IPS-18c (cell line): ENCODE results near the gene PLEKHM2.
"Not testable (repeated sequence)": the region's sequence is repeated elsewhere in the genome, so short reads cannot be mapped to it uniquely, and the experiment has no call there.

ENCODE experiments used
- H3K4me3 ChIP-seq: 2 replicates; pipeline ENCODE4 v1.7.0; 2013; ENCODE audit warnings: low read depth, mild to moderate bottlenecking, low read length, moderate library complexity; ENCODE audit not compliant: insufficient read depth
- H3K9me3 ChIP-seq: one replicate; pipeline ENCODE4 v1.6.1; 2013; ENCODE audit warnings: mild to moderate bottlenecking, low read length, moderate library complexity; ENCODE audit not compliant: control insufficient read depth, insufficient read depth

The PLEKHM2 gene

DNA sequence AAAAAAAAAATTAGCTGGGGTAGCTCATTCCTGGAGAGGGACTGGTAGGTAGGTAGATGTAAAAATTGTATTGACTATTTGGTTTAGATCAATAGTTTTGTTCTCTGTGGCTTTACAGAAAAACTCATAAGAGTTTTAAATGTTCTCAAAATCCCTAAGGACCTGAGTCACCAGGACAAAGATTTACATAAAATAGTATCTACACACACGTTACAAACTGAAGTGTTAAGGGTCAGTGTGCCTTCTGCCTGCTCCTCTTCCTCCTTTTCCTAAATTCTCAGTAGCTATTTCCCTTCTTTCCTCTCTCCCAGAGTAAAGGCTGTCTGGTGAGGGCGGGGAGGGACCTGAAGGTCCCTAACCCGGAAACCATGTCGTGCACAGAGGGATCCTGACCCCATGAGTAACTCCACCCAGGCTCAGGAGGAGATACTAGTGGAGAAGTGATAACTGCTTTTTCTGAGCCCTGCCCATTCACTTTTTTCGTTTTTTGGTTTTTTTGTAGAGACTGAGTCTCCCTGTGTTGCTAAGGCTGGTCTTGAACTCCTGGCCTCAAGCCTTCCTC, 8.1 kb downstream of the PLEKHM2 start:
- H3K9me3 ChIP-seq = peaks cover 2% of the 10 kb centered on the region
- H3K4me3 ChIP-seq = no peak overlapping the region

DNA sequence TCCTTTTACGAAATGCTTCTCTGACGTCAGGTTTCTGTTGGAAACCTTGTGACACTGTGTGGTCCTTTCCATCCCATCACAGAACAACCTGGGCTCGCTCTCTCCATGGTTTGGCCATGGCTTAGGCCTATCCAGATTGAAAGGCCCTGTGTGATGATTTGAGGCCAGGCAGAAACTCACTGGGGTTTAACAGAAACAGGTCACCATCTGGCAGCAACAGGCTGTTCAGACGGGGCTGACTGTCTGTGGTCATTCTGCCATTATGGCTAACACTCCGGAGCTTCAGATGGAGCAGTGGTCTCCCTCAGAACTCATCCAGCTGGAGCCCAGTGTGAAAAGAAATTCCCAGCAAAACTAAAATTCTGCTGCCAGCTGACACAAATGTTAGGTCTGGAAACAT, 9.3 kb downstream of the PLEKHM2 start:
- no peak overlapping the region for H3K4me3 ChIP-seq
- peaks cover 2% of the 10 kb centered on the region for H3K9me3 ChIP-seq

DNA sequence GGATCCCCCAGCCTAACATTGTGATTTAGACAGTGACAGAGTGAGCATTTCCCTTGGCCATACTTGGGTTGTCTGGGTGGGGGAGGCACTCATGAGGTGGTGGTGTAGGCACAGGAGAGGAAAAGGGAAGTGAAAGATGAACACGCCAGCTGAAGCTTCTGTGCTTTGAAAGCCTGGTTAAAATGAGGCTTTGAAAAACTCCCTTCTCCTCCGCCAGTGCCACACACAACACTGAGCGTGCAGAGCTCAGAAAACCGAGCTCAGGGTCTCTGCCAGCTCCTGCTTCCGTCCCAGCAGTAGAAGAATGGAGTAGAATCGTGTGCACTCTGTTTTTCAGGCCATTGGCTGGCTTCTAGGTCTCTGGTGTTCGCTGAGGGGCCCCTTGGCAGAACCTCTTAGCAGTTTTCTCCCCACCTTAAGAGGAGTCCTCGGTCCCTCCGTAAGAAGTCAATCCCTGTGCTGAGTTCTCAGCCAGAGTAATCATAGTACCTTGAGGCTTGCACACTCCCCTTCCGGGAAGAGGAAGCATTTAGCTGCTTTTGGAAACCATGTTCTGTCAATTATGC, 12.9 kb downstream of the PLEKHM2 start:
- no peak overlapping the region for H3K4me3 ChIP-seq

DNA sequence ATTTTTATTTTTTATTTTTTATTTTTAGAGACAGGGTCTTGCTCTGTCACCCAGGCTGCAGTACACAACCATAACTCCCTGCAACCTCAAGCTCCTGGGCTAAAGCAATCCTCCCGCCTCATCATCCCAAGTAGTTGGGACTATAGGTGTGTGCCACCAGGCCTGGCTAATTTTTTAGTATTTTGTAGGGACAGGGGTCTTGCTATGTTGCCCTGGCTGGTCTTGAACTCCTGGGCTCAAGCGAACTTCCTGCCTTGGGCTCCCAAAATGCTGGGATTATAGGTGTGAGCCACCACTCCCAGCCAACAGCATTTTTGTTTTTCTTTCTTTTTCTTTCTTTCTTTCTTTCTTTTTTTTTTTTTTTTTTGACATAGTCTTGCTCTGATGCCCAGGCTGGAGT, 14.1 kb downstream of the PLEKHM2 start:
- Histone ChIP-seq H3K9me3 (no peaks in the 10 kb centered on the region), H3K4me3 (no peak overlapping the region)

More for the DNA sequence above, 12.9 kb downstream of the PLEKHM2 start:
- no peaks in the 10 kb centered on the region for H3K9me3 ChIP-seq

DNA sequence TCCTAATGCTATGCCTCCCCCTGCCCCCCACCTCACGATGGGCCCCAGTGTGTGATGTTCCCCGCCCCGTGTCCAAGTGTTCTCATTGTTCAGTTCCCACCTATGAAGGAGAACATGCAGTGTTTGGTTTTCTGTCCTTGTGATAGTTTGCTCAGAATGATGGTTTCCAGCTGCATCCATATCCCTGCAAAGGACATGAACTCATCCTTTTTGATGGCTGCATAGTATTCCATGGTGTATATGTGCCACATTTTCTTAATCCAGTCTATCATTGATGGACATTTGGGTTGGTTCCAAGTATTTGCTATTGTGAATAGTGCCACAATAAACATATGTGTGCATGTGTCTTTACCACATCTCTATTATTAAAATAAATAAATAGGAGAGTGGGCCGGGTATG, 15.2 kb downstream of the PLEKHM2 start:
- not testable (repeated sequence) for H3K4me3 ChIP-seq, H3K9me3 ChIP-seq

DNA sequence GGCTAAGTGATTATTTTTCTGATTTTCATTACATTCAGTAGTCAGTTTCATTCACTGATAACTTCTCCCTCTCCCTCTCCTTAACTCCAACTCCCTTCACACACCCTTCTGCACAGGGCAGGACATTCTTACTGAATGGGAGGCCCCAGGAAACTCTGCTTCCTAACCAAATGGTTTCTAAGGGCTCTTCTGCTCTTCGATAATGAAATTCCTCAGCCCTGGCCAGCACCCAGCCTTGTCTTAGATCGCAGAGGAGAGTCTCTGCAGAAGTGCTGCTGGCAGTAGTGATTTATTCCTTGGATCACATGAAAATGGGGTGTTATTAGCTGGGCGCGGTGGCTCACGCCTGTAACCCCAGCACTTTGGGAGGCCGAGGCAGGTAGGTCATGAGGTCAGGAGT, 16.4 kb downstream of the PLEKHM2 start:
- no peak overlapping the region for H3K4me3 ChIP-seq
- no peaks in the 10 kb centered on the region for H3K9me3 ChIP-seq

DNA sequence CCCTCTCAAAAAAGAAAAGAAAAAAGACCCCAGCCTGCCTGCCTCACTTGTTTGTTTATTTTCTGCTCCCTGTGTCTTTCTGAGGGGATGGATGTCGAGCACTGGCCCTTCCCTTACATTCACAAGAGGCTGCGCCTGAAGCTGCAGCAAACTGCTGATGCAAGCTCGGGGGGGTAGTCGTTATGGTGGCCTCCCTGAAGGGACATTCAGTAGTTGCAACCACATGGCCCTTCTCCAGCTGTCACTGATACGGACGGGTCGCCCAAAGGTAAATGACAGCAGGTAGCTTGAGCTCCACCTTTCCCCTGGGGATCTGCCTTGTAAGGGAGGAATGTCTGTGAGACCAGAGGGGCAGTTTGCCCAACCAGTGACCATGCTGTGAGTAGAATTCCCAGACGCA, 17.7 kb downstream of the PLEKHM2 start:
- Histone ChIP-seq H3K9me3 (no peaks in the 10 kb centered on the region), H3K4me3 (no peak overlapping the region)

DNA sequence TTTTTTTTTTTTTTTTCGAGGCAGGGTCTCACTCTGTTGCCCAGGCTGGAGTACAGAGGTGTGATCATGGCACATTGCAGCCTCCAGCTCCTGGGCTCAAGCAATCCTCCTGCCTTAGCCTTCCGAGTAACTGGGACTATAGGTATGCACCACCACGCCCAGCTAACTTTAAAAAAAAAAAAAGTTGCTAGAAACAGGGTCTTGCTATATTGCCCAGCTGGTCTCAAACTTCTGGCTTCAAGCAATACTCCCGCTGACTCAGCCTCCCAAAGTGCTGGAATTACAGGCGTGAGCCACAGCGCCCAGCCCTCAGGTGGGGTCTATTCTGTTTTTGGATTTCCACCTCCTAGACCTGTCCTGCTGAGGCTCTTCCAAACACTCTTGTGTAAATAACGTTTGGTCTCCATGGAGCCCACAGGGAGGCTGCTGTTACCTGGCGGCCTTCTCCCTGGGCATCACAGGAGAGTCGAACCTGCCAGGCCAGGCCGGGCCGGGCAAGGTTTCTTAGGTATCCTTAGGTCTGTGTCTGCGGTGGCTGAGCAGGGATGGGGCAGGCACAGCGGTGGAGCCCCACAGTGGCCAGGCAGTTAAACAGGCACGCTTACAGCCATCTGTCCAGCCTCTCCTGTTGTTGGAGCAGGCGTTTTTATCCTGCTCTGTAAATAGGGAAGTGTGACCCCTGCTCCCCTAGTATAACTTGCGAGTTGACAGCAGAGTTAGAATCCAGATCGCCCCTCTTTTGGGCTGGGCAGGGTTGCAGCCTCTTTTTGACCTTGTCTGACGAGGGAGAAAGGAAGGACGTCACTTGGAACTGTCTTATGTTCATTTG, 18.8 kb downstream of the PLEKHM2 start:
- no peak overlapping the region for H3K4me3 ChIP-seq
- no peaks in the 10 kb centered on the region for H3K9me3 ChIP-seq

DNA sequence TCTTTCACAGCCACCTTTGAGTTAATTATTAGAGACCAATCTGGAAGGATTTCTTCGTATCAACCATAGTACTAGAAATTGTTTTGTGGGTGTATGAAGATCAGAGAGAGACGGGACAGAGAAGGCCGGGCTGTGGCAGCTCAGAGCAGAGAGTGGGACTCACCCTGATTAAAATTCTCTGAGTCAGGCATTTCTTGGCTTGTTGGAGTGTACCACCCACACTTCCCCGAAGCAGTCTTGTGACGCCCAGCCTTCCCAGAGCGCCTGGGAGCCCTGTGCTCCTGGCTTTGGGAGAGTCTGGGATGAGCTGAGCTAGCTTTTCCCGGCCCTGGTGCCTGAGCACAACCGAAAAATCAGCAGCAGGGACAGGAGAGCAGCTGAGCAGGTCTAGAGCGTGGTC, 19.4 kb downstream of the PLEKHM2 start:
- no peak overlapping the region for H3K4me3 ChIP-seq
- no peaks in the 10 kb centered on the region for H3K9me3 ChIP-seq

DNA sequence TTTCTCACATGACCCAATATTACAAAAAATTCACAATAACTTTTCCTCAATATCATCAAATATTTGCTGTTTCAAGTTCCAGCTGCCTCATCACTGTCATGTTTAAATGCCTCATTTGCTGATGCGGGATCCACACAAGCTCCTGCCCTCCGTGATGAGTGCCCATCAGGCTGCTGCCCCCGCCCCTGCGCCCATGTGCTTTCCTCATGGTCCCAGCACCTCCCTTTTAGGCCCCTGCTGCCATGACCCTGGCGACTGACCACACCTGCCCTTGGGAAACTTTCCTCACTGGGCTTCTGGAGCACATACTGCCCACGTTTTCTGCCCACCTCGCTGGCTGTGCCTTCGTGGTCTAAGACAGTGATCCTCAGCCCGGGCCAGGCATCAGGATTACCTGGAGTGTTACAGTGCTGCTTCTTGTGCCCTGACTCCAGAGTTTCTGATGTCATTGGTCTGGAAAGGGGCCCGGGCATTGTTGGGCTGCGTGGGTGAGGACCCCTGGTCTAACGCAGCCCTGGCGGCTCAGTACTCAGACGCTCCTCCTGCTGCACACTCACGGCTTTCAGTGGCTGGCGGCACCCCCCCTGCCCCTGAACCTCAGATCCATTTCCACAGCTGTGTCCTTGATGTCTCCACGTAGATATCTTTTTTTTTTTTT, 20.5 kb downstream of the PLEKHM2 start:
- Histone ChIP-seq H3K9me3 (no peaks in the 10 kb centered on the region), H3K4me3 (no peak overlapping the region)

DNA sequence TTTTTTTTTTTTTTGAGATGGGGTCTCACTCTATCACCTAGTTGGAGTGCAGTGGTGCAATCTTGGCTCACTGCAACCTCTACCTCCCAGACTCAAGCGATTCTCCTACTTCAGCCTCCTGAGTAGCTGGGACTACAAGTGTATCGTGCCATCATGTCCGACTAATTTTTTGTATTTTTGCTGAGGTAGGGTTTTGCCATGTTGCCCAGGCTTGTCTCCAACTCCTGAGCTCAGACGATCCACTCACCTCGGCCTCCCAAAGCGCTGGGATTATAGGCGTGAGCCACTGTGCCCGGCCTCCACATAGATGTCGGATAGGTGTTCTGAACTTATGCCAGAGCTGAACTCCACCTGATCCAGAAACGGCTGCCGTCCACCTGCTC, 21.1 kb downstream of the PLEKHM2 start:
- no peak overlapping the region for H3K4me3 ChIP-seq
- no peaks in the 10 kb centered on the region for H3K9me3 ChIP-seq

DNA sequence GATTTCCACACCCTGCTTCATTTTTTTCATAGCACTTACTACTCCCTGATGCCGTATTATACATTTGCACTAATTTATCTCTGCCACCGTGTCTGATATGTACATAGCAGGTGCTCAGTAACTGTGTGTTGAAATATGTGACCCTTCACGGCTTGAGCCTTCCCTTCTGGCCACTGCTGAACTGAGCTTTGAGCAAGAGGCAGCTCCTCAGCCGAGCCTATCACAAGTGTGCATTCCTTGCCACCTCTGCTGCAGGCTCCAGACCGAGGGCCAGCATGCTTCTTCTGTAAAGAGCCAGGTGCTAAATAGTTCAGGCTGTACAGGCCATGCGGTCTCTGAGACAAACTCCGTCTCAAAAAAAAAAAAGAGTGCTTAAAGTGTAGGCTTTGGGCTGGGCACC, 22.6 kb downstream of the PLEKHM2 start:
- Histone ChIP-seq H3K9me3 (no peaks in the 10 kb centered on the region), H3K4me3 (no peak overlapping the region)

DNA sequence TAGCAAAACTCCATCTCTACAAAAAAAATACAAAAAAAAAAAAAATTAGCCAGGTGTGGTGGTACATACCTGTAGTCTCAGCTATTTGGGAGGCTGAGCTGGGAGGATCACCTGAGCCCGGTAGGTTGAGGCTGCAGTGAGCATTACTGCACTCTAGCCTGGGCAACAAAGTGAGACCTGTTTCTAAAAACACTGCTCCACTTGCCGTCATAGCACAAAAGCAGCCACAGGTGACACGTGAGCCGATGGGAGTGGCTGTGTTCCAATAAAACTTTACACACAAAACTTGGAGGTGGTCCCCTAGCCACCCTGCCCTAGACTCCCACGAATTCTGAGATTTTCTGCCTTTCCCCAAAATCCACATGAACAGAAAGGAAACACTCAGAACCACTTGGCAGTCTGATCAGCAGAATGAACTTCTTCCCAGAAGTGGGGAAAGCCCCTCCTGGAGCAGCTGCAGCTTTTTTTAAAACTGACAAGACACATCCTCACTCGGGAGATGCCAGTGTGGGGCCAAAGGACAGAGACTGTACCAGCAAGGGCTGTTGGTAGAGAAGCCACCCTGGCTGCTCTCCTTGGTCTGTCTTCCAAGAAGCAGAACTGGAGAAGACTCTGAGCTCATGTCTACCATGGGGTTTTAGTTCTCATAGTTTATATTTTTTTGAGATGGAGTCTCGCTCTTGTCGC, 23.3 kb downstream of the PLEKHM2 start:
- Histone ChIP-seq H3K9me3 (no peaks in the 10 kb centered on the region), H3K4me3 (no peak overlapping the region)

DNA sequence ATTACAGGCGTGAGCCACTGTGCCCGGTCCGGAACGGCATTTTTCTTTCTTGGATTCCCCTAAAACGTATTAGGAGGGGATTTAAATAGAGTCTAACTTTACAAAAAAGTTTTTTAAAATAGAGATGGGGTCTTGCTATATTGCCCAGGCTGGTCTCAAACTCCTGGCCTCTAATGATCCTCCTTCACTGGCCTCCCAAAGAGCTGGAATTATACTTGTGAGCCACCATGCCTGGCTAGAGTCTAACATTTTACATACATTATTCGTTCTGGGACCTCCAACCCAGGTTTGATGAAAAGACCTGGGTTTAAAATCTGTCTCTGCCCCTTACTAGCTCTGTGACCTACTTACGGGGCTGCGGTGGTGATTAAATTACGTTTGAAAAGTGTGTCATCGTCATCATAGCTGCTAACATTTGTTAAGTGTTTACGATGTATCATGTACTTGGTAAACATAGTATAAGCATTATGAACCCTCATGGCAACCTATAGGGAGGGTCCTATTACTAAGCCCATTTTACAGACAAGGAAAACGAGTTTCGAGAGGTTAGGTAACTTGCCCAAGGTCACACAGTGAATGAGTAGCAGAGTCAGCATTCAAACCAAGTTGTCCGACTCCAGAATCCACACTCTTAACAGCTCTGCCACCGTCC, 24.5 kb downstream of the PLEKHM2 start:
- Histone ChIP-seq H3K4me3 (no peak overlapping the region), H3K9me3 (no peaks in the 10 kb centered on the region)

DNA sequence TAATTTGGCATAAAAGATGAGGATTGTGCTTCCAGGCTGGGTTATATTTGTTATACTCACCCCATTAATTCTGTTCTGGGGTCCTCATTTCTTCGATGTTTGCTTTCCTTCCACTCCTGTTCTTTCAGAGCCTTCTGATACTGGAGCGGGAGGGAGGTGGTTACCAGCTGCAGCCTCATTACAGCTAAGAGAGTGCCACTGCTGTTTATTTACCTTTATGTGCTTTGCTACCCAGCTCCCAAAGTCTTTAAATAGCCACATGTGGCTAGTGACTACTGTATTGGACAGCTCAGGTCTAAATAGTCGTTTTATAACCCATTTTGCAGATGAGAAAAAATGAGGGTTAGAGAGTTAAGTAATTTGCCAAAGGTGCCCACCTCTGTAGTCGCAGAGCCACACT, 25.1 kb downstream of the PLEKHM2 start:
- no peak overlapping the region for H3K4me3 ChIP-seq

DNA sequence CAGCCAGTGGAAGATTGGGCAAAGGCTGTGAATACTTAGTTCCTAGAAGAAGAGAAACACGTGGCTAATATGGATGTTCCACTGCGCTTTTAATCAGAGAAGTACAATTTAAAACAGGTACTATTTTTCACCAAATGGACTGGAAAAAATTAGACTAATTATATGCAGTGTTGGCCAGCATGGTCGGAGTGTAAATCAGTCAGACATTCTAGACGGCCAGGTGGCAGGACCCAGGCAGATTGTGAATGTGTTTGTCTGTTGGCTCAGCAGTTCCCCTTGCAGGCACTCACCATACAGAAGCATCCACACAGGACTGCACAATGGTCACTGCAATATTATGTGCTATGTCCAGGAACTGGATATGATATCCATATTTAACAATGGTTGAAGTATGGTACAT, 28.0 kb downstream of the PLEKHM2 start:
- no peaks in the 10 kb centered on the region for H3K9me3 ChIP-seq
- H3K4me3 ChIP-seq = no peak overlapping the region

More for the DNA sequence above, 25.1 kb downstream of the PLEKHM2 start:
- H3K9me3 ChIP-seq = no peaks in the 10 kb centered on the region
